Kidney (tissue), 14 donors: ENCODE measurements around the gene DHPS. TPM values are rescaled to one million over a fixed set of nuclear protein-coding genes. Genes with fewer than 3 reads are reported as not detected.
A peak's percentile ranks its signal among the peaks of the same experiment; 100 is the strongest.

ENCODE experiments used
- DNase-seq, 5 donors: peaks; one replicate each; pipeline ENCODE4 v3.0.0-alpha.2; 2013 to 2020
- FAIRE-seq: peaks from 2 replicates; lab custom pipeline; 2012; peaks lifted over from hg19 to GRCh38; lab: Jason Lieb, UNC
- H3K27ac ChIP-seq, 2 donors: one replicate each; pipeline ENCODE4 v1.7.0; 2013; ENCODE audit warnings: low read depth in 2 of 2, low read length in 2 of 2, inconsistent platforms in 1 of 2
- H3K27me3 ChIP-seq: one replicate; pipeline ENCODE4 v1.7.1; 2013; ENCODE audit warnings: low read length, inconsistent platforms; ENCODE audit not compliant: control insufficient read depth, insufficient read depth
- H3K36me3 ChIP-seq, 3 donors: one replicate each; pipeline versions ENCODE4 v1.7.0 to v1.7.1; 2013; ENCODE audit warnings: low read length in 3 of 3, control low read depth in 1 of 3, inconsistent platforms in 1 of 3; ENCODE audit not compliant: insufficient read depth in 3 of 3, control insufficient read depth in 2 of 3
- H3K4me1 ChIP-seq, 3 donors: one replicate each; pipeline versions ENCODE4 v1.7.0 to v1.7.1; 2013; ENCODE audit warnings: low read length in 3 of 3, inconsistent platforms in 1 of 3, low read depth in 1 of 3; ENCODE audit not compliant: control insufficient read depth in 2 of 3, insufficient read depth in 2 of 3
- H3K4me3 ChIP-seq, 3 donors: one replicate each; pipeline versions ENCODE4 v1.7.0 to v1.8.1; 2013; ENCODE audit warnings: low read length in 3 of 3, control low read depth in 1 of 3, inconsistent platforms in 1 of 3
- H3K9ac ChIP-seq, 3 donors: one replicate each; pipeline versions ENCODE4 v1.7.0 to v1.7.1; 2013; ENCODE audit warnings: low read length in 3 of 3, control low read depth in 1 of 3, inconsistent platforms in 1 of 3
- H3K9me3 ChIP-seq, 3 donors: one replicate each; pipeline versions ENCODE4 v1.7.0 to v1.7.1; 2013; ENCODE audit warnings: low read length in 3 of 3, control low read depth in 1 of 3, inconsistent platforms in 1 of 3; ENCODE audit not compliant: control insufficient read depth in 2 of 3, insufficient read depth in 1 of 3
- CTCF ChIP-seq: IDR thresholded peaks from 3 replicates; pipeline ENCODE4 v1.5.1; 2012; ENCODE audit warnings: mild to moderate bottlenecking, moderate library complexity, borderline replicate concordance; ENCODE audit not compliant: insufficient read depth; ENCODE audit errors: extremely low read depth
- intact Hi-C: fragments of 100-400 bp; cut with DNase I; formaldehyde crosslinking; loops from one replicate; pipeline ENCODE4 v1.11.1; 2022
- polyA plus RNA-seq: library from polyadenylated mRNA; stranded (reverse); fragments of 350-450 nt; fragmentation: Illumina TruSeq; extraction: RNeasy Lipid Tissue Mini Kit (QIAGEN cat#74804); gene quantifications from one replicate; pipeline ENCODE4 v1.2.3, GENCODE V29; 2014; ENCODE audit warnings: low read depth, low replicate concordance; ENCODE audit not compliant: insufficient read depth
- total RNA-seq: library from RNA; stranded (reverse); fragmentation: NEBNext Ultra II Directional; extraction: Animal tissue kit (Norgen Biotek cat#: 25700); gene quantifications from one replicate; pipeline ENCODE4 v1.2.1, GENCODE V29; 2021
- donor health status: control.
- donor health status: control.
- donor health status: control.
- donor health status: control.
- donor health status: control.
- donor health status: DM: yes; HTN: yes; CAD: no.
- donor health status: Normal renal cell carcinoma (clear cell type).

The DHPS gene
- total and polyA plus RNA-seq, 2 donors from 2014 or later, result 61.3 to 75.9 TPM

- no peaks in the 10 kb centered on the region for H3K9me3 ChIP-seq
- FAIRE-seq (no peak), DNase-seq (peak; percentile 80 to 91 (median 86))
- H3K4me1 ChIP-seq, result peaks cover 0 to 4% (median 0%) of the 10 kb centered on the region in 3 donors
- H3K27me3 ChIP-seq, result no peaks in the 10 kb centered on the region
- no peak overlapping the region for H3K9ac ChIP-seq
- H3K36me3 ChIP-seq, result peaks cover 13 to 44% (median 28%) of the 10 kb centered on the region in 3 donors
- no peak overlapping the region for H3K4me3 ChIP-seq
- TF ChIP-seq CTCF, result peak; percentile 79
- H3K27ac ChIP-seq, result no peak overlapping the region
- intact Hi-C loops, result loop anchor here (10.0 kb wide), 1 partner anchor 118 kb away; the partner anchor contains the start of gene JUNB
Measured at GRCh38 chr19:12676384-12676792, 5.3 kb downstream of the DHPS start.

GRCh38 chr19:12675940-12676339, 5.7 kb downstream of the DHPS start:
- Histone ChIP-seq H3K36me3 (peaks cover 13 to 44% (median 28%) of the 10 kb centered on the region in 3 donors), H3K4me1 (peaks cover 0 to 4% (median 0%) of the 10 kb centered on the region in 3 donors), H3K9me3 (no peaks in the 10 kb centered on the region), H3K4me3 (no peak overlapping the region), H3K27me3 (no peaks in the 10 kb centered on the region), H3K27ac (no peak overlapping the region), H3K9ac (no peak overlapping the region)
- intact Hi-C loops, result loop anchor here (10.0 kb wide), 1 partner anchor 119 kb away; the partner anchor contains the start of gene JUNB
- FAIRE-seq, result no peak
- DNase-seq, result no peak
- TF ChIP-seq CTCF, result no peak

- H3K4me1 ChIP-seq, result peaks cover 0 to 8% (median 0%) of the 10 kb centered on the region in 3 donors
- H3K9ac ChIP-seq, result no peak overlapping the region
Measured at GRCh38 chr19:12675399-12675798, 6.3 kb downstream of the DHPS start.

More at GRCh38 chr19:12675399-12675798, 6.3 kb downstream of the DHPS start:
- DNase-seq, result no peak
- Histone ChIP-seq H3K4me3 (no peak overlapping the region), H3K36me3 (peaks cover 13 to 44% (median 28%) of the 10 kb centered on the region in 3 donors), H3K9me3 (no peaks in the 10 kb centered on the region), H3K27me3 (no peaks in the 10 kb centered on the region), H3K27ac (no peak overlapping the region)
- TF ChIP-seq CTCF, result no peak
- no peak for FAIRE-seq
- intact Hi-C loops, result loop anchor here (10.0 kb wide), 1 partner anchor 119 kb away; the partner anchor contains the start of gene JUNB
